NAMALWA (cell line): ENCODE results near the gene CTAGE9.
"Not testable (repeated sequence)": the region's sequence is repeated elsewhere in the genome, so short reads cannot be mapped to it uniquely, and the experiment has no call there.

ENCODE experiments used
- DNase-seq: peaks from one replicate; pipeline ENCODE4 v3.0.0-alpha.2; 2015; ENCODE audit warnings: low spot score

The CTAGE9 gene, protein sequence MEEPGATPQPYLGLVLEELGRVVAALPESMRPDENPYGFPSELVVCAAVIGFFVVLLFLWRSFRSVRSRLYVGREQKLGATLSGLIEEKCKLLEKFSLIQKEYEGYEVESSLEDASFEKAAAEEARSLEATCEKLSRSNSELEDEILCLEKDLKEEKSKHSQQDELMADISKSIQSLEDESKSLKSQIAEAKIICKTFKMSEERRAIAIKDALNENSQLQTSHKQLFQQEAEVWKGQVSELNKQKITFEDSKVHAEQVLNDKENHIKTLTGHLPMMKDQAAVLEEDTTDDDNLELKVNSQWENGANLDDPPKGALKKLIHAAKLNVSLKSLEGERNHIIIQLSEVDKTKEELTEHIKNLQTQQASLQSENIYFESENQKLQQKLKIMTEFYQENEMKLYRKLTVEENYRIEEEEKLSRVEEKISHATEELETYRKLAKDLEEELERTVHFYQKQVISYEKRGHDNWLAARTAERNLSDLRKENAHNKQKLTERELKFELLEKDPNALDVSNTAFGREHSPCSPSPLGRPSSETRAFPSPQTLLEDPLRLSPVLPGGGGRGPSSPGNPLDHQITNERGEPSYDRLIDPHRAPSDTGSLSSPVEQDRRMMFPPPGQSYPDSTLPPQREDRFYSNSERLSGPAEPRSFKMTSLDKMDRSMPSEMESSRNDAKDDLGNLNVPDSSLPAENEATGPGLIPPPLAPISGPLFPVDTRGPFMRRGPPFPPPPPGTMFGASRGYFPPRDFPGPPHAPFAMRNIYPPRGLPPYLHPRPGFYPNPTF

DNA sequence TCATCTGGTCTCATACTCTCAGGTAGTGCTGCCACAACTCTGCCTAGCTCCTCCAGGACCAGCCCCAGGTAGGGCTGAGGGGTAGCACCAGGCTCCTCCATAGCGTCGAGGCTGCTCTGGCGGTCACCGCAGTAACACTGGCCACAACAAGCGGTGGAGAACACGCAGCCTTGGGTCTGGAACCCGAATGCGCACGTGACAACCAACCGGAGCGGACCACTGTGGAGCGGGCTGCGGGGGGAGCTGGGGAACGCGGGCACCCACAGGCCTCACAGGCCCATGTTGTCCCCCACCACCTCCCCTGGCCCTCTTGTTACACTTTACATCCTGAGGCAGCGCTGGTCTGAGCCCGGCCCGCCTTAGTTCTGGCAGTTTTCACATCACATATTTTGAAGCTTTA is at the start of gene CTAGE9:
CTAGE9 (minus strand) TSS at position 101 of the 400 bp plus-strand sequence; CDS start at position 101, 0 bp downstream.
- DNase-seq = not testable (repeated sequence)

DNA sequence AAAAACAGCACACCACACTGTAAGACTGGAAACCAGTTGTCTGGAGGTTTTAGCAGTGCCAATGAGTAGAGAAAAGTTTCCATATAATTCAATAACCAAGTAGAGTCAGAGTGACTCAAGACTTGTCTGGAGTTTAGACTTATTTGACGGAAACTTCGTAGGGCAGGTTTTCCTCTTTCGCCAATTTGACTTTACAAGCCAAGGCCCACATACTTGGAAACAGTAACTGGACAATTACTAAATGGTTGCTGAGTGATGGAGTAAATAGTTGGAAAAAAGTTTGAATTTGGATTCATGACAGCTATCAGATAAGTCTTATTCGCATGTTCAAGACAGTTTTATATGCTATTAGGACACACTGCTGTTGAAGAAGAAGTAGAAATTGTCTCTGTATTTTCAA is 48.1 kb upstream of the CTAGE9 start:
- no peak for DNase-seq

DNA sequence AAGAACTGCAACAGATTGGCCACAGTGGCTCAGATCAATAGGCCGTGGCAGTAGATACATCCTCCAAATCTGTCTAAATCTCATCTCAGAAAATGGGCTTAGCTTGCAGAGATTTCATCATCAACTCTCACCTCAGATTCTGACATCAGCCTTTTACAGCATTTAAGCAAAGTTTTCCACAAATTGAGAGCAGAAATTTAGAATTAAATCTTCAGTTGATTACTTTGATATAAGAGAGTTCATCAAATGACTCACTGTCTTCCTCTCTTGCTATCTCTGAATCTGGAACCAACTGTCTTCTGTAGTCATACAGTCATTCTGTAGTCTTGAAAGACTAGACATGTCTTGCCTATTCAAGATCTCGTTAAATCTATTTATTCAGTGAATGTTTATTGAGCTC is 45.2 kb upstream of the CTAGE9 start:
- no peak for DNase-seq

DNA sequence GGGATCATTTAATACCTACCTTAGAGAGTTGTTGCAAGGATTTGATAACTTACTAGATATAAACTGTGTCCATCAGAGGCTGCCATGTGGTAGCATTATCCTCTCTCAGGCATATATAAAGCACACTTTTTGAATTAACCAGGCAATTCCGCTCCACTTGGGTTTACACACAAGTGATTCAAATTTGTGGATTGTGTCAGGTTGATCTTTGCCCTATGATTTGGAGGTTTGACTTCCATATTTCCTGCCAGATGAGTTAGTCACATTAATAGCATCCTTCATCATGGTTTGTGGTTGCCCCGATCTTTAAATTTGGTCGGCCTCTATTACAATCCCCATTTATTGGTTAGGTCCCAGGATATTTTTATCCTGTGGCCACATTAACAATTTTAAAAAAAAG is 44.8 kb upstream of the CTAGE9 start:
- DNase-seq = no peak

DNA sequence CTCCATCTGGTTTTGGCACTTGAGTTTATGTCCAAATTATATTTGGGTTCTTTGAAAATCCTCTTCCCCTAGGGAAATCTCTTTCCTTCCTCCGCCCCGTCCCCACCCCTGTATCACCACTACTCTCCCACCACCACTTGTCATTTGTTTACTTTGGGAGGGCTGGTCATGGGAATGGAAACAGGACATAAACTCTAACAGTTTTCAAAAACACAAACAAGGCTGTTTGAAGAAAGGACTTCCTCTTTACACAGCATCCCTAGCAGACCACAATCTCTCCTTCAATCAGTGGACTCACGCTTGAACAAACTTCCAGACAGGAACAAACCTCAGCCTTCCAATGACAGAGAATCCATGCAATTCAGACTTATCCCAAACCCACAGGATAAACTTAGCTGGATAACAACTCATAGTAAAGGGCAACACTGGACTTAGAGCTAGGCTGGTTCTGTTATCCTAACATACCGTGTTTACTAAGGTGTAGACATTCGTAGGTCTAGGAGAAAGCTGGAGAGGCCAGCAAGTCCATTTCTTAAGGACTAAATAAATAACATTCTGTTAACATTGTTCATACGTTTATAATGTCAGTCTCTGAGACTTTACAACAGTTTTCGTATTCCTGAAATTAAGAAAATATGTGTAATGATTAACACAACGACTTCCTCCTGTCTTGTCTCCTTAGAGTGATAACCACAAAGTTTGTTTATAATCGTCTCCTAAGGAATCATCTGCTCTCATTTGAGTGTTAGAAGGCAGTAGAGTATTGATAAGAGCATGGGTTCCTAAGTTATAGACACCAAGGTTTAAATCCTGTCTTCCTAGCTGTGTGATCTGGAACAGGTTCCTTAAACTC is 44.1 kb upstream of the CTAGE9 start:
- DNase-seq = no peak

DNA sequence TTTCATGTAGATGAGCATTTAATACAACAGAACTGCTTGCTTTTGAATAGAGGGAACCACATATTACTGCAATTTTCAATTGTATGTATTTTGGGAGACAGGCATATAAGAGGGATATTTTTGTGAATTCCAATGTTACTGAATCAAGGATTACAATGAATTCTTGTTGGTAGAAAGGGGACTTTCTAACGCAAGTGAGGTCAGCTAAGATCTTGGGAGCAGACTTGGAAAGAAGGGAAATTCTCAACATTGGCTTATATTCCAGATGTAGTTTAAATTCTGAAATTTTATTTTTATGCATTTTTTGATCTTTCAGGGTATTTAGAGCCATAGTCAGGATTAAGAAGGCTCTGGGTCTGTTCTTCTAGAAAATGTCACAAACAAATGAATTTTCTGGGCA is 43.3 kb upstream of the CTAGE9 start:
- no peak for DNase-seq

DNA sequence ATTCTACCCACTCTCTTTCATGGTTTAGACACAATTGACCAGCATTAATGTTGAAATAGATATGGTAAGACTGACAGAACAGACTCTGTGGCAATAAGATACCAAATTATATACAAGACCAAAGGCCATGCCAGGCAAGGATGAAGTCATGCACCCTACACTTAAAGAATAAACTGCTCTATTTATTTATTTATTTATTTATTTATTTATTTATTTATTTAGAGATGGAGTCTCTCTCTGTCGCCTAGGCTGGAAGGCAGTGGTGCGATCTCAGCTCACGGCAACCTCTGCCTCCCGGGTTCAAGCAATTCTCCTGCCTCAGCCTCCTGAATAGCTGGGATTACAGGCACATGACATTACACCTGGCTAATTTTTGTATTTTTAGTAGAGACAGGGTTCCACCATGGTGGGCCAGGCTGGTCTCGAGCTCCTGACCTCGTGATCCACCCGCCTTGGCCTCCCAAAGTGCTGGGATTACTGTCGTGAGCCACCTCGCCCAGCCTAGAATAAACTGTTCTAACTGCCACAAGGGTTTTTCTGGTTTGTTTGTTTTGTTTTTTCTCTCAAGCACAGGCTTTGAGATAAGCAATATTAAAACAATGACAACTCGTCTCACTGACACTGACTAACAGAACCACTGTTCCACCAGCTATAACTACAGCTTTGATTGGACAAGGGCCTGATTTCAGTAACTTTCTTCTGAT is 40.3 kb upstream of the CTAGE9 start:
- DNase-seq = not testable (repeated sequence)

DNA sequence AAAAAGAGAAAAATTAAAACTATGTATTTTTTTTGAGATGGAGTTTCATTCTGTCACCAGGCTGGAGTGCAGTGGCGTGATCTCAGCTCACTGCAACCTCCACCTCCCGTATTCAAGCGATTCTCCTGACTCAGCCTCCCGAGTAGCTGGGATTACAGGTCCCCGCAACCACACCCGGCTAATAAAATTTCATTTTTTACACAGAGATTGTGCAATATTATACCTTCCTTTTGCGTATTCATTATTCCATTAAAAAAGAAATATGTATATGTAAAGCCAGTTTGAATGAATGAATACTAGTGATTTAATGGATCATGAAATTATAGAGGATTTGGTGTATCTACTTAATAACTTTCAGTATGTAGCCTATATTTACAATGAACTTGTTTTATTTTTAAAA is 38.2 kb upstream of the CTAGE9 start:
- no peak for DNase-seq

DNA sequence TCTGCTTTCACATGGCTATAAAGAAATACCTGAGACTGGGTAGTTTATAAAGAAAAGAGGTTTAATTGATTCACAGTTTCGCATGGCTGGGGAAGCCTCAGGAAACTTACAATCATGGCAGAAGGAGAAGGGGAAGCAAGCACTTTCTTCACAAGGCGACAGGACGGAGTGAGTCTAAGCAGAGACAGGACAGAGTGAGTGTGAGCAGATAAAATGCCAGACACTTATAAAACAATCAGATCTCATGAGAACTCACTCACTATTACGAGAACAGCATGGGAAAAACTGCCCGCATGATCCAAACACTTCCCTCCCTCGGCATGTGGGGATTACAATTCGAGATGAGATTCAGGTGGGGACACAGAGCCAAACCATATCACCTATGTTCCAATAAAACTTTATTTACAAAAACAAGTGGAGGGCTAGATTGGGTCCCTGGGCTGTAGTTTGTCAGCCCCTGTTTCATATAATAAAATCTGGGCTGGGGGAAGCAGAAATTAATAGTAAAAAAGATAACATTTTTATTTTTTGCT is 37.1 kb upstream of the CTAGE9 start:
- no peak for DNase-seq

DNA sequence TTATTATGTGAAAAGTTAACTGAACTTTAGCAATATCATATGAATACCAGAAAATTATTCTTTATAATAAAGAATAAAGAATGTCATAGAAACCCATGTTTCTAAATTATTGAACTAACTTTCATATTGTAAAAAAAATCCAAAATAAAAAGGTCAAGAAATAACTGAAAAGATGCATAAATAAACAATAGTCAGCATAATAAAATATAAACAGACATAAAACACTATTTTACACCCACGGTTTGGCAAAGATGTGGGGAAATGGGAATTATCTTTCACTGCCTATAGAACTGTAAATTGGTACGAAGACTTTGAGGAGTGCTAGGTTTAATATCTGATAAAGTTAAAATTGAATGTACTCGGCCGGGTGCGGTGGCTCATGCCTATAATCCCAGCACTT is 34.7 kb upstream of the CTAGE9 start:
- DNase-seq = no peak

DNA sequence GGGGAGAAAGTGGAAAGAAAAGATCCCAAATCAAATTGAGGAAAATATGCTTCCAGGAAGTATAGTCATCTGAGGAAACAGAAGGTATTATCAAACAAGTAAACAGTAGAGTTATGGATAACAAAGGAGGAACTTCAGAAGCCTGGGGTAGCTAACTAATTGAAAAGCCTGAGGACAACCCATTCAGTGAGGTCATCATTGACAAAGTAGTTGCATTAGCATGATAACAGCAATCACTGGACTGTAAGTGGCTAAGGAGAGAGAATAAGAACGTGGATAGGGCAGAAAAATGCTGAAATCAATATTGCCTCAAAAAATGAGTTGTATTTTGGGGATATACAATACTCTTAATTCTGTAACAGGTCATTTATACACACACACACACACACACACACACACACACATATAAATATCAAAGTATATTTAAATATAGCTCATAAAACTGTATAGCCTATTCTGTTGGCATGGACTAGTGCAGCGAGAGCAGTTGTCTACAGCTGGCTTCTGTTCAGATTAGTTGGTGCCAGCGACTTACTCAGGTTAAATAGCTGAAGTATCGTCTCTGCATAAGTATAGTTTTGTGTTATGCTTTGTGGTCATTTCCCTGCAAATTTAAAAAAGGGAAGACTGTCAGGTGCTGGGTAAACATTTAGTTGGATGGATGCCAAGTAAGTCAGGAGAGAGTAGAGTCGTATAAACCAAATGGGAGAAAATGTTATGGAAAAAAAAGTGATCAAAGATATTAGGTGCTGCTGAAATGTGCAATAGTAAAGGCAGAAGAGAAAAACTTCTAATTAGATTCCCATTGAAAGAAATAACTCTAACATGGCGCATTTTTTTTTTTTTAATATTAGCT is 33.8 kb upstream of the CTAGE9 start:
- DNase-seq = no peak

DNA sequence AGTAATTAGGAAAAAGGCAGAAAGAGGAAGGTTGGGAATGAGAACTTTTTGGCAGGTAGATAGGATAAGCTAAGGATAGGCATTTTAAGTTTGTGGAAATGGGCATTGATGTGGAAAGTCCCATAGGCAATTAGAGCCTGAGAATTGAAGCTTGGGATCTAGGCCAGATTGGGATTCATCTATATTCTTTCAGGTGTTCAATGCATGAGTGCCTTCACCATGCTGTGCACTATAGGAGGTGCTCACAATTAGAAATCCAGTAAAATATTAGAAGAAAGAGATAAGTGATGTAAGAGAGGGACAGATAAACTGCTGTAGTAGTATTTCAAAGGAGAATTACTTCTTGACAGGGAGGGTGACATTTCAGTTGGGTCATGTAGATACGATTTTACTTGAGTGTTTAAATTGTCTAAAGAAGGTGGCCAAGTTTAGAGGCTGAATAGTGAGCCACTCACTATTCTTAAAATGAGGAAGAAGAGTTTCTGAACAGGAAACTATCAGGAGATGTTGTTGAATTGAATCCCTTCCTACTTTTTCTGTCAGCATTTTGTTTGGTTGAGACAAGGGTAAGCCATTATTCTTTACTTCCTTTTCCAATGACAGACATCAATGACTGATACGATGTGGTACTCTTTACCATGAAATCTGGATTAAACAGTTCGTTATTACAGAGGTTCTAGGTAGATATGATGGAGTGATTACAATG is 31.0 kb upstream of the CTAGE9 start:
- no peak for DNase-seq

DNA sequence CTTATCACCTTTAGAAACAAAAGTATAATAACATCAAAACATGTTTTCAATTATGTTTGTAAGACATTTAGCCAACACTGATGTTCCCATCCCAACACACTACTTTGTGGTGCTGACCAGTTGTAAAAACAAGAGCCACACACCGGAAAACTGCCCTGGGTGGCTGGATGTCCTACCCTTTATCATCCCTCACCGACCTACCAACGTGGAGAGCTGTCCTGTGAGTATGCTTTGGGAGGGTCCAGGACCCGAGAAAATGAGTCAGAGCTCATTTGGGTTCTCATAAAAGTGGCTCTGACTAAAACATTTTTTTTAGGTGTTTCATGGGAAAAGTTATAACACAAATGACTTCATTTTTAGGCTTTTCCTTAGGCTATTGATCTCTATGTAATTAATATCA is 29.3 kb upstream of the CTAGE9 start:
- no peak for DNase-seq

DNA sequence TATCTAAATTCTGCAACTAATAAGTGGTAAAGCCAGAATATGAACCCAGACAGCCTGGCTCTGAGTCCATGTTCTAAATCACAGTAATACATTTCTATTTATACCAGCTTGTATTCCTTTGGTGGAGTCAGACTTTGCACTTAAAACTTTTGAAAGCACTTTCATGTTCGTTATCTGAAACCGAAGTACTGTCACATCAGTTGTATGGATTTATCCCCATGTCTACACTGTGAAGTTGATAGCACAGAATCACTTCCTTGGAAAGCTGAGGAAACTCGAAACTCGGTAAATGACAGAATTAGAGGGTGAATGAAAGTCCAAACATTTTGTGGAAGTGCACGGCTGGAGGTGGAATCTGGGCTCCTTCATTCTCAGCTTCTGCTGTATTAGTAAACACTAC is 28.3 kb upstream of the CTAGE9 start:
- DNase-seq = no peak

DNA sequence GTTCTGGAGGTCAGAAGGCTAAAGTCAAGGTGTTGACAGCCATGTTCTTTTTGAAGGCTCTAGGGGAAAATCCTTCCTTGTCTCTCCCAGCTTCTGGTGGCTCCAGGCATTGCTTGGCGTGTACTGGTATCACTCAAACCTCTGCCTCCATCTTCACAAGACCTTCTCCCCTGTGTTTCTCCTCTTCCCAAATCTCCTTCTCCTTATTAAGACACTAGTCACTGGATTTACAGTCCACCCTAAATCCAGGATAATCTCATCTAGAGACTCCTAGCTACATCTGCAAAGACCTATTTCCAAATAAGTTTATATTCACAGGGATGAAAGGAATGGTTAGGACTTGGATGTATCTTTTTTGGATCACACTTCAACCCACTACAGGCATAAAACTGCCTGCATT is 26.0 kb upstream of the CTAGE9 start:
- DNase-seq = no peak

DNA sequence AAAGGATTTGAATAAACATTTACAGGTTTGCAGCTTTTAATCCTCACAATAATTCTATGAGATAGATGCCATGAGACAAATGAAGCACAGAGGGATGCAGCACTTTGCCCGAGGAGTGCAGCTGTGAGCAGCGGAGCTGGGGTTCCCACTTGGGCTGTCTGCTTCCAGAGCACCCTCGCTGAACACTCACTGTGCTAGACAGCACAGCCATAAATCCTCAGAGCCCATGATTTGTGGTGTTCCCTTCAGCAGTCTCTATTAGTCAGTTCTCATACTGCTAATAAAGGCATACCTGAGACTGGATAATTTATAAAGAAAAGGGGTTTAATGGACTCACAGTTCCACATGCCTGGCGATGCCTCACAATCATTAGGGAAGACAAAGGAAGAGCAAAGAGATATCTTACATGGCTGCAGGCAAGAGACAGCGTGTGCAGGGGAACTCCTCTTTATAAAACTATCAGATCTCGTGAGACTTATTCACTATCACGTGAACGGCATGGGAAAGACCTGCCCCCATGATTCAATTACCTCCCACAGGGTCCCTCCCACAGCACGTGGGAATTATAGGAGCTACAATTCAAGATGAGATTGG is 25.3 kb upstream of the CTAGE9 start:
- DNase-seq = no peak

DNA sequence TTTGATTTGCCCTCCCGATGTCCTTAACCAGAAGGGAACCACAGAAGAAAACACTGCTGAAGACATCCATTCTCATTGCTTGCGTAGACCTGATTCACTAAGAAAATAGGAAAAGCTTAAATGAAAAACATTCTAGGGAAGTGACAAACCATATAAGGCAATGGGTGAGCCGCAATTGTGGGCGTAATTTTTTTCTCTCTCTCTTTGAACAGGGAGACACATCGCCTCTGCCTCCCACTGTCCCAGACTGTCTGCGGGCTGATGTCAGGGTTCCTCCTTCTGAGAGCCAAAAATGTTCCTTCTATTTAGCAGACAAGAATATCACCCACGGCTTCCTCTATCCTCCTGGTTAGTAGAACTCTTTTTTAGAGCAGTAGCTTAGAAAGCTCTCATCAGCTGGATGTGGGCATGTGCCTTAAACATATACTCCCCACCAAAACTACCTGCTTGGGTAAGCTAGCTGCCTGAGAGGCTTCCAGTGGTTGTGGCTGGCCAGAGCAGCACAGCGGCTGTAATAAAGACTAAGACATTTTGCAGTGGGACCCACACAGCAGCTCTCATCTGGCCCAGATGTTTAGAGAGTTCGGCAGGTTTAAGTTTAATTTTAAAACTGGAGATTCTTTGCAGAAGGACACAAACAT is 22.7 kb upstream of the CTAGE9 start:
- no peak for DNase-seq

DNA sequence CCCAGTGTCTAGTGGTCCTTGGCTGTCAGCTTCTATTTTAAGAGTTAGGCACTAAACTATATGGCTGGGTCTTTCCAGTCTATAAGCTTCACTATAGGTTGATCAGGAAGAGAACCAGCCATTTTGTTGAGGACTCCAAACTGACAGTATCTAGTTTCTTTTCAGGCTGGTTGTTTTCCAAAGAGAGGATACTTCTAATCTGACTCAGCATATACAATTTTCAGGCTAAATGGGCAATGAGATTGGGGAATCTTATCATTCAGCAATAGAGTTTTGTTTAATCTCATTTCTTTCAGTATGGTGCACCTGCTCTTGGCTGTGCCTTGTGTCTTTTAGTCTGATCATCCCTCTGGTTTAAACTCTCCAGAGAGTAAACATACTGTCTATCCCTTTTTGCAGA is 20.4 kb upstream of the CTAGE9 start:
- no peak for DNase-seq

DNA sequence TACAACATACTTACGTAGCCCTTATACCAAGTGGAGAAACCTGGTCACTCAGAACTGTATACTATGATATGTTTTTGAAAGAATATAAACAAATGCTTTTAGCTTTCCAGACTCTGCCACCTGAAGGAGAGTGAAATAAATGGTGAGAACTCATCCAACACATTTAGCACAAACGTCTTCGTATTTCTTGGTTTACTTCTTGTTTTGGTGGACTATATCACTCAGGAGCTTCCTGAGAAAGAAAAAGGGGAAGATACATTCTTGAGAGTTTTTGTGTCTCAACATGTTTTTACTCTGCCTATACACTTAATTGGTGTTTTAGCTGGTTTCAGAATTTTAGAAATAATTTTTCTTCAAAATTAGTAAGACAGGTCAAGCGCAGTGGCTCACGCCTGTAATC is 19.4 kb upstream of the CTAGE9 start:
- DNase-seq = no peak
